IPS-18c (cell line): Measurements from ENCODE around the gene VWA5B1.

Experiments used
- H3K4me3 ChIP-seq: 2 replicates; pipeline ENCODE4 v1.7.0; 2013; ENCODE audit warnings: low read depth, mild to moderate bottlenecking, low read length, moderate library complexity; ENCODE audit not compliant: insufficient read depth
- H3K9me3 ChIP-seq: one replicate; pipeline ENCODE4 v1.6.1; 2013; ENCODE audit warnings: mild to moderate bottlenecking, low read length, moderate library complexity; ENCODE audit not compliant: control insufficient read depth, insufficient read depth

The VWA5B1 gene

DNA sequence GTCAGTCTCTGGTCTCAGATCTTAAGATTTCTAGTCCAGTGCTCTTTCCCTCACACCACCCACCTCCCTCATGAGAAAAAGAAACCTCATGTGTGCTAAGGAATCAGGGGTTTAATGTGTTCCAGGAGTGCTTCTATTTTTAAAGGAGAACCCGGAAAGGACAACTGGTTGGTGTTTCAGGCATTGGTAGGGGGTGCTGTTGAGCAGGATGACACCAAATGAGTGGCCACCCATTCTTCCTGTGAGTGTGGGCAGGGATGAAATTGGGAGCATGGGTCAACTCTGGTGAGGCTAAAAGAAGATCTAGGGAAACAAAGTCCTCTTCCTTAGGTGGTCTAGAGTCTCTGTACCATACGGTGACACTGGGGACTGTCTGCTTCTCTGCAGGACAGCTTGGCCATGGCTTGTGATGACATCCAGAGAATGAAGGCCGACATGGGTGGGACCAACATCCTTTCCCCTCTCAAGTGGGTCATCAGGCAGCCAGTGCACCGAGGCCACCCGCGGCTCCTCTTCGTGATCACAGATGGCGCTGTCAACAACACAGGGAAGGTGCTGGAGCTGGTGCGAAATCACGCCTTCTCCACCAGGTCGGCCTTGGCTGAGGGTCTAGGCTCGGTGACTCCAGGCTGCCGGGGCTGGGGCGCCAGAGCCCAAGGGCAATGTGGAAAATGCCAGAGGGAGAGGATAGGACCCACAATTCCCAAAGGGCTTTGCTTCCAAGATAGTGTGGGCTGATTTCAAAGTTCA lies 39.3 kb downstream of the VWA5B1 start:
- Histone ChIP-seq H3K9me3 (no peaks in the 10 kb centered on the region), H3K4me3 (no peak overlapping the region)

DNA sequence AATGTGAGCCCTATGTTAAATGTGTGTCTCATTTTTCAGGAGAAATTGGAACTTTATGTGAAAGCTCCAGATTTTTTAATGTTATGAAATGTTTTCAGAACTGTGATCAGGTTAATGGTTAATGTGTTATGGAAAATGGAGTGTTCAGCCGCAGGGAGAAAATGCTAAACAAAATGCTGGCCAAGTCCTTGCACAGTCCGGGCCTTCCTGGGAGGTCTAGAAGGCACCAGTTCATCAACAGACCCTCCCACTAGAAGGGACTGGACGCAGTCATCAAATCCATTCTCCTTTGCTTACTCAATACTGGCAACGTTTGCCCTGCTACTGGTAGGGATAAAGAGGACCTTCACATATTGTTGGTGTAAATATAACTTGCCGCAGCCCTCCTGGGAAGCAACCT lies 43.4 kb downstream of the VWA5B1 start:
- Histone ChIP-seq H3K4me3 (no peak overlapping the region), H3K9me3 (no peaks in the 10 kb centered on the region)

DNA sequence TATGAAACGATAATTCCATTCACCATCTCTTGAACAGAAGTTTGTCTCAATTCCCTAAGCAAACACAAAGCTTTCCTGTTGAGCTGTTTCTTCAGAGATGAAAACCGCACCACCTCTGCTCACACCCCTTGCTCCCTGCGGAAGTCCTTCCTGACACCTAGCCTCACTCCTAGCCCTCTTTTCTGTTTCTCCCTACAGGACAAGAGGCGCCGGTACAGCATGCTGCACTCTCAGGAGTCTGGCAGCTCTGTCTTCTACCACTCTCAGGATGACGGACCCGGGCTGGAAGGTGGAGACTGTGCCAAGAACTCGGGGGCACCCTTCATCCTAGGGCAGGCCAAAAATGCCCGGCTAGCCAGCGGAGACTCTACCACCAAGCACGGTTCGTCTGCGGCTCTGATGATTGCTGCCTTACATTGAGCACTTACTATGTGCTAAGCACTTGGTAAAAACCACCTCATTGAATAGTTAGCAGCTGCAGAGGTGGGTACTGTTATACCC lies 45.5 kb downstream of the VWA5B1 start:
- Histone ChIP-seq H3K4me3 (no peak overlapping the region), H3K9me3 (no peaks in the 10 kb centered on the region)

DNA sequence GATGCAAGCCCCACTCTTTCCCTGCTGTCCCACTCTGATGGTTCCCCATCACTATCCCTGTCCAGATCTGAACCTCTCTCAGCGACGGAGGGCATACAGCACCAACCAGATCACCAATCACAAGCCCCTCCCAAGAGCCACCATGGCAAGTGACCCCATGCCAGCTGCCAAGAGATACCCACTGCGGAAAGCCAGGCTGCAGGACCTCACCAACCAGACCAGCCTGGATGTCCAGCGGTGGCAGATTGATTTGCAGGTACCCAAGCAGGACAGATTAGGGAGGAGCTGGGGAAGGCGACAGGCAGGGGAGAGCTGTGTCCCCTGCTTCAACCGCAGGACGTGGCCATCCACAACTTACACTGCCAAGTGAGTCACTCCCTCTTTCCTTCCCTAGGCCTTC lies 46.9 kb downstream of the VWA5B1 start:
- no peak overlapping the region for H3K4me3 ChIP-seq
- no peaks in the 10 kb centered on the region for H3K9me3 ChIP-seq

DNA sequence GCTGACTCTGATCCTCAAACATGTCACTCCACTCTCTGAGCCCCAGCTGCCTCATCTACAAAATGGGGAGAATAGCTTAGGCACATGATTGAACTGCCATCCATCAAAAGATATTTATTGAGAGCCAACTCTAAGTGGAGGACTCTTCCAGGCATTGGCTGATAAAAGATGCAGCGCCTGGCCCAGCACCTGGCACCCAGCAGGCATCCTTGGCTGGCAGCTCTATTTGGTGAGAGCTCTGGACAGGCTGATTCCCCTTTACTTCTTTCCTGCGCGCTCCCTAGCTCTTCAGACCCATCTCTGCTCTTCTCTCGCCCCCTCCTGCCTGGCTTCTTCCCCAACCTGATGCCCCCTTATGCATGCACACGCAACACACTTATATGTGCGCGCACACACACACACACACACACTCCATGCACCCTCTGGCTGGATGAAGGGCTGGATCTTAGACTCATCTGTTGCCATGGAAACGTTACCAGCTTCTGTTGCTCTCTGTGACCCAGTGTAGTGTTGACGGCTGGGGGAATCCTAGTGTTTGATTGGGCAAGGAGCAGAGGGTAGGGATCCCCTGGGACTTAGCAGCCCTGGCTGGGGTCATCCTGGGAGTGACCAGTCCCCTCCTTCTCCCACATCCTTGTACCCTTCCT lies 49.3 kb downstream of the VWA5B1 start:
- H3K9me3 ChIP-seq, result no peaks in the 10 kb centered on the region

DNA sequence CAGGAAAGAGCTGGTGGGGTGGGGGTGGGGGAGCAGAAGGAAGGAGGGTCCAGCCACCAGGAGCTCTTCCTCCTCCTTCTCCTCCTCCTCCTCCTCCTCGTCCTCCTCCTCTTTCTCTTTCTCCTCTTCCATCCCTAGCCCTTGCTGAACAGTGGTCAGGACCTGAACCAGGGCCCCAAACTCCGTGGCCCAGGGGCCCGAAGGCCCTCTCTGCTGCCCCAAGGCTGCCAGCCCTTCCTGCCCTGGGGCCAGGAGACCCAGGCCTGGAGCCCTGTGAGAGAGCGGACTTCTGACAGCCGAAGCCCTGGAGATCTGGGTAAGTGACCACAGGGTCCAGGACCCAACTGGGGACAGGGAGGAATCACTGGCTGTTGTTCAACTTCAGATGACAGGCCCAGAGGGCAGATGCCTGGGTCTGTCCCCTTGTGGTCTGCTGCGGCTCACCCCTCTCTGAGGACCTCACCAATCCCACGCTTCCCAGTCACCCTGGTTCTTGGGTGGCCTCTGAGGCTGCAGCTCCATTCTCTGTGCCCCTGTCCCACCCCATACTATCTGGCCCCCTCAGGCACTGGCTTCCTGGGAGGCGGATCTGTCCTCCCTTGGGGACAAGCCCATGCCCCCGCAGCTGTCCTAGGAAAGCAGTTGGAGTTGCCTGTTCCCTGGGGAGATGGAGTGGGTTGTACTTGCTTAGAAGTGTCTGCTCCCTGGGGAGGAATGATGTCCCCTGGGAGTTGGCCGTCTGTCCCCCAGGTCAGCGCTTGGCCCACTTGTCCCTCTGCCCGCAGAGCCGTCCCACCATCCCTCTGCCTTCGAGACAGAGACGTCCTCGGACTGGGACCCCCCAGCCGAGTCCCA lies 51.8 kb downstream of the VWA5B1 start:
- H3K4me3 ChIP-seq, result peak overlapping the region; percentile 43

More for the DNA sequence above, 49.3 kb downstream of the VWA5B1 start:
- H3K4me3 ChIP-seq, result no peak overlapping the region

DNA sequence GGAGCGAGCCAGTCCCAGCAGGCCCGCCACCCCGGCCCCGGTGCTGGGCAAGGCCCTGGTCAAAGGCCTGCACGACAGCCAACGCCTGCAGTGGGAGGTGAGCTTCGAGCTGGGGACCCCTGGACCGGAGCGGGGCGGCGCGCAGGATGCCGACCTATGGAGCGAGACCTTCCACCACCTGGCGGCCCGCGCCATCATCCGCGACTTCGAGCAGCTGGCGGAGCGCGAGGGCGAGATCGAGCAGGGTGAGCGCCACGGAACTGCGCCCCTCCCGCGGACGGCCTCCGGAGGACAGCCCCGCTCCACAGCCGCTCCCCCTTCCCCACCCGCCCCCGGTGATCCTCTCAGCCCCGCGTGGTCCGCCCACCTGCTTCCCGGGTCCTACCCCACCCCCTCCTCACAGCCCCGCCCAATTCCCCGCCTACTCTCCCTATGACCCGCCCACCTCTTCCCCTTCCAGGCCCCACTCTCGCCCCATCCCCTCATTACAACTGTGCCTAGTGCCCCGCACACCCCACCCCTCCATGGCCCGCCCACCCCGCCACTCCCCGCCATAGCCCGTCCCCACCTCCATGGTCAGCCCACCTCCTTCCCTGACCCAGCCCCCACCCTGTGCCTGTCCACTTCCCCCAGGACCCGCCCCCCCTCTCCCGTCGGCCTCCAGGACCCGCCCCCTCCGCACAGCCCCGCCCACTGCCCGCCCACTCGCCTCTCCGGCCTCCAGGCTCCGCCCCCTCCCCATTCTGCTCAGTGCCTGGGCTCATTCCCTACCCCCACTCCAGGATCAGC lies 52.7 kb downstream of the VWA5B1 start:
- Histone ChIP-seq H3K4me3 (peak overlapping the region; percentile 53), H3K9me3 (no peaks in the 10 kb centered on the region)

More for the DNA sequence above, 51.8 kb downstream of the VWA5B1 start:
- H3K9me3 ChIP-seq, result no peaks in the 10 kb centered on the region

DNA sequence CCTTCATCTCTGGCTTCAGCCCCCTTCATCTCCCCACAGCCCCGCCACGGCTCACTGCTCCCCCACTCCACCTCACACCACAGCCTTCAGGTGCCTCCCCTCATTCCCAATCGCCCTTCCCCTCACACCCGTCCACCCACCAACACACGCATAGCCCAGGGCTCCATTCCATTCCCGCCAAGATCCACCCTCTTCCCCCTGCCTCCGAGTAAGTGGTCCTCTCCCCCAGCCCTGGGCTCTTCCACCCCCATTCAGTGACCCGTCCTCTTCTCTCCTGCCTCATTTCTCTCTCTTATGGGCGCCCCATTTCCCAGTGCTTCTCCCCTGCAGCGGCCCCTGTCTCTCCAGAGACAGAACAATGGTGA lies 53.2 kb downstream of the VWA5B1 start:
- Histone ChIP-seq H3K9me3 (no peaks in the 10 kb centered on the region), H3K4me3 (peak overlapping the region; percentile 53; the same call in 1 of the 2 replicates)

DNA sequence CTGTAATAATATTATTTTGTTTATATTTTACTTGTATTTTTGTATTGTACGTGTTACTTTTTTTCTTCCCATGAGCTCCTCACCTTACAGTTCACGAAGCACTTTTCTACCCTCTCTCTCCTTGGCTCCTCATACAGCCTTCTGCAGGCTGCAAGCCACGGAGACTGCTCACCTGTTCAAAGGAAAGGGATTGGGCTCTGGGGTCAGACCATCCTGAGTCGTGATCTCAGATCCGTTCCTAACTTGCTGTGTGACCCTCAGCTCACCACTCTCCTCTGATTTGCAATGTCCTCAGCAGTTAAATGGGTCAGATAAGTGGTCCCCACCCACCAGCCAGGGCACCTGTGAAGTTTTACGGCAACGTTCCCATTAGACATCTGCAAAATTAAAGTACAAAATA lies 54.1 kb downstream of the VWA5B1 start:
- Histone ChIP-seq H3K9me3 (no peaks in the 10 kb centered on the region), H3K4me3 (no peak overlapping the region)

DNA sequence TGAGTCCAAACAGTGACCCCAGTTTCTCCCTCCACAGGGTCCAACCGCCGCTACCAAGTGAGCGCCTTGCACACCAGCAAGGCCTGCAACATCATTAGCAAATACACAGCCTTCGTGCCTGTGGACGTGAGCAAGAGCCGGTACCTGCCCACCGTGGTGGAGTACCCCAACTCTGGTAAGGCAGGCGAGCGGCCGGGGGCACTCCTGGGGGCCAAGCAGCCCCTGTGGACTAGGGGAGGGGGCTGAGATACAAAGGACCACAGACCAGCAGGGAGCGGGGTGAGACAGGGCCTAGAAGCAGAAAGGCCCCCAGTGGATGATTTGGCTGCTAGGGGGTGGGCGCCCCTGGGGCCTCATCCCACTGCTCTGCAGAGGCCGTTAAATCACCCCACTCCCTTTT lies 54.7 kb downstream of the VWA5B1 start:
- no peaks in the 10 kb centered on the region for H3K9me3 ChIP-seq
- H3K4me3 ChIP-seq, result no peak overlapping the region

DNA sequence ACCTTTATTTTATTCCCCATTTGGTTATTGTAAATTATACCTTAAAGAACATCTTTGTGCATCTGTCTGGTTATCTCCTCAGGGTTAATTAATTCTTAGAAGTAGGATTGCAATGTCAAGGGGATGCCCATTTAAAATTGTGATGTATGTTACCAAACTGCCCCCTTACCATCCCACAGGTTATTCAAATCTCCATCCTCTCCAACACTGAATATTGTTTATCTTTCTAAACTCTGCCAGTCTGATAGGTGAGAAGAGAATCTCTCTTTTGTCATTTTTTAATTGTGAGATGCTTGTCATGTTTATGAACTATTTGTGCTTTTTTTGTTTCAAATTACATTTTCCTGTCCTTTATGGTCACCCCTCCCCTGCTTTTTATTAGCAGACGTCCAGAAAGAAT lies 55.8 kb downstream of the VWA5B1 start:
- no peak overlapping the region for H3K4me3 ChIP-seq
- H3K9me3 ChIP-seq, result no peaks in the 10 kb centered on the region

DNA sequence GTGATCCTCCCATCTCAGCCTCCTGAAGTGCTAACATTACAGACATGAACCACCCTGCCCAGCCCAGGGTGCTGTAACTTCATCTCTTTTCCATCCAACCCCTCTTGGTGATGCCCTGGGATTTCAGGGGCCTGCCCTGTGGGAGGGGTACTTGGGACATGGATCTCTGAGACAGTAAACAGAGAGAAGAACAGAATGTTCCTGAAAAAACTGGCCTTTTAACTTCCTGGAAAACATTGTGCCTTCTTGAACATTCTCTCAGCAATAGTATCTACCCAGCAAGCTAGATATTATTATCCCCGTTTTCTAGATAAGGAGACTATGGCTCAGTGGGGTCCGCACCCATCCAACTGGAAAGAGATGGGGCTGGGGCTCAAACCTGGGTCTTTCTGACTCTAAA lies 57.0 kb downstream of the VWA5B1 start:
- Histone ChIP-seq H3K9me3 (no peaks in the 10 kb centered on the region), H3K4me3 (no peak overlapping the region)

DNA sequence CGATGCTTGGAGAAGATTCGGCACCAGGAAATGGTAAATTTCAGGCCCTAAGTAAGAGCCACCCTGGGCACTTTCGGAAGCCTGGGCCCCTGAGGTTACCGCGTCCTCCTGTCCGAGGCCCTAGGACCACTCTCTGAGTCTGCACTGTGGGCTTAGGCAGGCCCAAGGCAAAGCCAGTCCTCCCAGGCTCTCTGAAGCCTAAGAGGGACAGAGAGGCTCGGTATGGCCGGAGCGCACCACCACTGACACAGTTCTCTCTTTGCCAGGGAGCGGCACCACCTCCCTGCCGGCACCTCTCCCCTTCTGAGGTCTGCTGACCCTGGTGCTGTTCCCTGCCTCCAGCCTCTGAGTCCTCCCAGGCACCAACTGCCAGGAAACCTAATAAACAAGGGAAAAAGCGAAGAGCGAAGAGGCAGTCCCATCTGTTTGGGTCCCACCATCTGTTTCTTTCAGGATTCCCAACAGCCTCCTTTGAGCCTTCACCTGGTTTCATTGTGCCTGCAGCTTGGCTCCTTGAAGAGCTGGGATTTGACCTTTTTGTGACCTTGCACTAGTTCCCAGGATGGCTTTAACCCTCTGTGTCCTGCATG lies 57.7 kb downstream of the VWA5B1 start:
- Histone ChIP-seq H3K4me3 (no peak overlapping the region), H3K9me3 (no peaks in the 10 kb centered on the region)

DNA sequence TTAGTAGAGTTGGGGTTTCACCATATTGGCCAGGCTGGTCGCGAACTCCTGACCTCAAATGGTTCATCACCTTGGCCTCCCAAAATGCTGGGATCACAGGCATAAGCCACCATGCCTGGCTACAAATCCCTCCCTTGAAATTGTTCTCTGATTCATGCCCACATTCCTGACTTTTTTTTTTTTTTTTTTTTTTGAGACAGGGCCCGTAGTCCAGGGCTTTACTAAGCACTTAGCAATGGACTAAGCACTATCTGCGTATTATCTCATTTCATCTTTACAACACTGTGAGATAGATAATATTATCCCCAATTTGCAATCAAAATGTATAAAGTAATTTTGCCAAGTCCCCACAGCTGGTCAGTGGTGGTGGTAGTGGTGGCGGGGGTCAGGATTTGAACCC lies 58.9 kb downstream of the VWA5B1 start:
- Histone ChIP-seq H3K9me3 (no peaks in the 10 kb centered on the region), H3K4me3 (no peak overlapping the region)

DNA sequence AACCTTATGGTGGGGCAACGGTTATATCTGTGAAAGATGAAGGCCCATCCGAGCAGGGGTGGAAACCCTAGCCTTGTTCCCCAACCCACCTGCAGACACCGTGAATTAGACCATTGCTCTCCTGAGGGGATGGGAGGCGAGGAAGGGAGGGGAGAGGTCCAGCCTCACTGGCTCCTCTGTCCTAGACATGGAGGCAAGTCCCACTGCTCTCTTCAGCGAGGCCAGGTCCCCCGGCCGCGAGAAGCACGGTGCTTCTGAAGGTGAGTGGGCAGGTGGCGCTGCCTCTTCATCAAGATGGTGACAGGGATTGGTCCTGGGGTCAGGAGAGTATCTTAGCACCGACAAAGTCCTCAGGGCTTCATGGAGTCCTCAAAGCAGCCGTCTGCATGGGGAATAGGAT lies 59.3 kb downstream of the VWA5B1 start:
- no peak overlapping the region for H3K4me3 ChIP-seq
- no peaks in the 10 kb centered on the region for H3K9me3 ChIP-seq

DNA sequence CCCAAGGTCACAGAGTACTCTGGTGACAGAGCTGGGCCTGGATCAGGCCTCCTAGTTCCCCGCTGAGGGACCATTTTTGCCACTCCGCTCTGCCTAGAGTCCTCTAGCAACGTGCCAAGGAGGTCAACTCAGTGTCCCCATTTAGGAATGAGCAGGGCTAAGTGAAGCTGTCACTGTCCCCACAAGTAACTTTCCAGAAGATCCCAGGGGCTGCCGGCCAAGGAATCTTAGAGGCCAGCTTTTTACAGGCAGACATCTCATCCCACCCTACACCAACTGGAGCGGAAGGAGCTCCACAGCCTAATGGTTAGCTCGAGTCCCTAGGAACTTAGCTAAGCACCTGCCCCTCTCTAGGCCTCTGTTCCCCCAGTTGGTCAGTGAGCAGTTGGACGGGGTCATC lies 59.7 kb downstream of the VWA5B1 start:
- no peak overlapping the region for H3K4me3 ChIP-seq
- no peaks in the 10 kb centered on the region for H3K9me3 ChIP-seq
